ENCODE results near the gene UBL4A. TPM values are rescaled to one million over a fixed set of nuclear protein-coding genes. Genes with fewer than 3 reads are reported as not detected.
"Not testable (repeated sequence)": the region's sequence is repeated elsewhere in the genome, so short reads cannot be mapped to it uniquely, and the experiment has no call there.

The UBL4A gene
- total RNA-seq, 1 experiment from 2014 or later: 101 TPM

DNA sequence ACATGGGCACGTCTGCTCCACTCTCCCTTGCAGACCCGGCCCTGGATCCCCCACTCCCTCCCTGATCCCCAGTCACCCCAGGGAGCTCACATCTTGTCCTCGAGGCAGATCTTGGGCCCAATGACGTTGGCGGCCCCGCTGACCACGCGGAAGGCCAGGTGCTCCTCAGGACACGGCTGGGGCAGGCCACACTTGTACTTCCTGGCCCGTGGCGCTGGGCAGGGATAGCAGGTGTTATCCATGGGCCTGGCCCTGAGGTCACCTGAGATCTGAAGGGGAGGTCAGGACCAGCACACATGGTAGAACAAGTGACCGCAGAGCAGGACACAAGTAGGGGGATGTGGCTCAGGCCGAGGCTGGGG, 21.9 kb upstream of the UBL4A start:
- no peak for DNase-seq (ENCODE audit: low read depth)

DNA sequence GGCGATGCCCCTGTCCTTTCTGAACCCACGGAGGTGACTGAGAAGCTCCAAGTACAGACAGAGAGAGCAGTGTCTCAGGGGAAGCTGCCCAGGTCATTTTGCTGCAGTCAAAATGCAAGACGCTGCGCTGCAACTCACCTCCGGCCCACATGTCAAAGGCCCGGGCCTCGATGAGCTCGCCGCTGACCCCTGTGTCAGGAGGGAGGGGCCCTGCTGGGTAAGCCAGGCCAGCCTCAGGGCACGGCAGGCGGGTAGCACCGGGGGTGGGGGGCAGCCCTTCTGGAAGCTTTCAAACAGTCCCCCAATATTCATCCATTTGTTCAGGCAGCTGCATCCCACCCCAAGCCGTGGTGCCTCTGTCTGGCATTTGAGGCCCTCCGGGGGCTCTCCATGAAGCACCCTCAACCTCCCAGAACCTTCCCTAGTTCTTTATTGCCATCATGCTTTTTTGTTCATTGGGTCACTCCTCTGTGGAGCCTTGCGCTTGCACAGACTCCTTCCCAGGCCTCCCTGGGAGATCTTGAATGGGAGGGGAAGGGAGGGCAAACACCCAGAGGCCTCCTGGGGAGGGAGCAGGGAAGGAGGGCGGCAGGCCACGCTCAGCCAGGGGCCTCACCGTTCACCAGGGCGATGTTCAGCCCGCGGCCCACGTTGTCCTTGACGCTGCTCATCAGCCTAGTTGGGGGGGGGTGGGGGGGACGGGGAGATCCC, 21.4 kb upstream of the UBL4A start:
- no peak for DNase-seq (ENCODE audit: low read depth)

DNA sequence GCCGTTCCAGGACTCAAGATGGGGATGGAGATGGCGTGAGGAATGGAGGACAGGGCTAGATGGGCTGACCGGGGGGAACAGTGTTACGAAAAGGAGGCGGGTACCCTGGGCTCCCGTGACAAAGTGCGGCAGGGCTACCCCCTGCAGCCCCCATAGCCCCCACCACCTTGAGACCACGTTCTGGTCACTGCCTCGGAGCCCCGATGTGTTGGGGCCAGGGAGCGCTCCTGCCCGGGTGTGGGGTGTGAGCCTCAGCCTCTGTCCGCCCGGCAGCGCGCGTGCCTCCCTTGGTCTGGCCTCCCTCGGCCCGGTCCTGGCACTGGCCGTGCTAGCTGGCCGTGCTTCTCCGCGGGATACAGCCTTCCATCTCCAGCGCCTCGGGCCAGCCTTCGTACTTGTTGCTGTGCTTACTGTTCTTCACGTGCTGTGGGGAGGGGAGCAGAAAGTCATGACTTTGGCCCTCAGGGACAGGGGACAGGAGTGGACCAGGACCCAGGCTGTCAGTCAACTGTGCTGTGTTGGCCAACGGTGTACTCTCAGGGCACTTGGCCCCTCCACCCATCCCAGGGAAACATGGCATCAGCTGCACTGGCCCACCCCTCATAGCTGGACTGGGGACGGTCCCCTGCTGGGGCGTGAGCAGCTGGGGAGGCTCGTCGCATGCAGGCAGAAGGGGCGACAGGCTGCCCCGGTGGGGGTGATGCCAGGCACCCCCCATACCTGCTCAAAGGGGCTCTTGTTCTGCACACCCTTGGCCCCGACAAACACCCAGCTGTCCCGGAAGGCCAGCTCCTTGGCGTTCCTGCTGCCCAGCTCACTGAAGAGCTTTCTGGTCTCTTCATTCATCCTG, 20.3 kb upstream of the UBL4A start:
- DNase-seq (ENCODE audit: low read depth): no peak

DNA sequence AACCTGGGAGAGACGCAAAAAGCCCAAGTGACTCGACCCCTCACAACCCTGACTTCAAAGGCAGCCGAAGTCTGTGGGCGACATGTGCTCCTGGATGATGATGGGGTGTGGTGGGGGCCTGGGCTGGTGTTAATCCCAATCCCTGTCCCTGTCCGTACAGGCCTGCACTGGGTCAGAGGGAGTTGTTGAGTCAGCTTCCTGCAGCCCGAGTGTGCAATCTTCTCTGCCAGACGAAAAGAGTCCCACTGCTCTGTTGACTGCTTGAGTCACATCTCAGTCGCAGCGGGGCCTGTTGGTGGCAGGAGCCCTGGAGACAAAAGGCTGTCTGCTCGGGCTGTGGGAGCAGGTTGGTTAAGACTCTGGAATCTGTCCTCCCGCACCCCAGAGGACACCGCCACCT, 19.3 kb upstream of the UBL4A start:
- DNase-seq (ENCODE audit: low read depth): peak; percentile 75

DNA sequence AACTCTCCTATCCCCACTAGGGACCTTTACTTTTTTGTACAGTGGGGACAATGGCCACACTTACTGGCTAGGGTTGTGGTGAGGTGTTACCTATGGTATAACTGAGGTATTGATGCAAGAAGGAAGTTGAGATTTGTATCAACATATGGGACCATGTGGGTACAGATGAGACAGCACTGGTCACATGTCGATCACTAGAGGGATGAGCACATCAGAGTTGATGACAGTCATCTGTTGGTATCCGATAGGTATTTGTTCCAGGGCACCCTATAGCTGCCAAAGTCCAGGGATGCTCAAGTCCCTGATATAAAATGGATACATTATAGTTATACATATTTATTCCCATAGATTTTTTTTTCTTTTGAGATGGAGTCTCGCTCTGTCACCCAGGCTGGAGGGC, 16.6 kb upstream of the UBL4A start:
- DNase-seq (ENCODE audit: low read depth): no peak

DNA sequence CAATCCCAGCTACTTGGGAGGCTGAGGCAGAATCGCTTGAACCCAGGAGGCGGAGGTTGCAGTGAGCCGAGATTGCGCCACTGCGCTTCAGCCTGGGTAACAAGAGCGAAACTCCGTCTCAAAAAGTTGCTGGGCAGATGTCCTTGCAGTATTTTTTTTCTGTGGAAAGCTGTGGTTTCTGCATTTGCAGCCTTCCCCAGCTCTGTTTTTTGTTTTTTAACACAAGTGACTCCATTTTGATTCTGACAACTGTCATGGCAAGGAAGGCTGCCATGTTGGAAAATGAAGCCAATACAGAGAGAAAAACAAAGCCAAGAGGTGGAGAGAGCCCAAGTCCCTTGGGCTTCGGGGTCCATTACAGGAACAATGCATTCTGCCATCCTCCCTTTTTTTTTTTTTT, 15.7 kb upstream of the UBL4A start:
- DNase-seq (ENCODE audit: low read depth): no peak

DNA sequence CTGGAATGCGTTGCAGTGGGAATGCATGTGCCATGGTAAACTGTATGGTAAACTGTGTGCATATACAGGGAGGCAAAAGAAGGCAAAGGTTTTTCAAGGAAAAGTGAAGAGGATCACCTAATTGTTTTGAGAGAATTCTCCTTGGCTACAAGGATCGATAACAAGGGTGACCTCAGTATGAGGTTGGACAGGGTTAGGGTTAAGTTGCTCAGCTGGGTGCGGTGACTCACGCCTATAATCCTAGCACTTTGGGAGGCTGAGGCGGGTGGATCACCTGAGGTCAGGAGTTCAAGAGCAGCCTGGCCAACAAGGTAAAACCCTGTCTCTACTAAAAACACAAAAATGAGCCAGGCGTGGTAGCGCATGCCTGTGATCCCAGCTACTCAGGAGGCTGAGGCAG, 15.0 kb upstream of the UBL4A start:
- DNase-seq (ENCODE audit: low read depth): not testable (repeated sequence)

DNA sequence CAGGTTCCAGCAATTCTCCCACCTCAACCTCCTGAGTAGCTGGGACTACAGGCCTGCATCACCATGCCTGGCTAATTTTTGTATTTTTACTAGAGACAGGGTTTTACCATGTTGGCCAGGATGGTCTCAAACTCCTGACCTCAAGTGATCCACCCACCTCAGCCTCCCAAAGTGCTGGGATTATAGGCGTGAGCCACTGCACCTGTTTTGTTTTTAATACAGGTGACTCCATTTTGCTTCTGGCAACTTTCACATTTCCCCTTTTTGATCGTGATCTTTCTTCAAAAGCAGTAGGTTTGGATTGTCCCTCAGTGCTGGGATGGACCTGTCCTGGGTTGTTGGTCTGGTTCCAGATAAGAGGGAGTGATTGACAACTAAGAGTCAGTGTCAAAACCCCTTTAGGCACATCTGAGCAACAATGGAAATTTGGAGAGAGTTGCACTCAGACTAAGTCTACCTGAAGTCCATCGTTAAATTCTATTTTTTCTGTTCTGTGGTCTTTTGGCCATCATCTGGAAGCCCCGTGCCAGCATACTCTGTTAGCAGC, 10.2 kb upstream of the UBL4A start:
- DNase-seq (ENCODE audit: low read depth): not testable (repeated sequence)

DNA sequence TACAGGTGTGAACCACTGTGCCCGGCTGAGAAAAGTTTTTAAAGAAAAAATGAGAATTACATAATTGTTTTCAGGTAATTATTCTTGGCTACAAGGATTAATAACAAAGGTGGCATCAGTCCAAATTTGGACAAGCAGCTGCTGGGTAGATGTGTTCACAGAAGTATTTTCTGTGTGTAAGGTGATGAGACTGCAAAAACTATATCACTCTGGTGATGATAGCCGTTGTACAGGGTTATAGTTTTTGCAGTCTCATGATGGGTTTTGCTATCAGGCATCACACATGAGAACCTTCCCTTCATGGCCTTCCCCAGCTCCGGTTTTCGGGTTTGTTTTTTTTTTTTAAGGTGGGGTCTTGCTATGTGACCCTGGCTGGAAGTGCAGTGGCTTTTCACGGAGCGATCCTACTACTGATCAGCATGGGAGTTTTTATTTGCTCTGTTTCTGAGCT, 9.1 kb upstream of the UBL4A start:
- no peak for DNase-seq (ENCODE audit: low read depth)

DNA sequence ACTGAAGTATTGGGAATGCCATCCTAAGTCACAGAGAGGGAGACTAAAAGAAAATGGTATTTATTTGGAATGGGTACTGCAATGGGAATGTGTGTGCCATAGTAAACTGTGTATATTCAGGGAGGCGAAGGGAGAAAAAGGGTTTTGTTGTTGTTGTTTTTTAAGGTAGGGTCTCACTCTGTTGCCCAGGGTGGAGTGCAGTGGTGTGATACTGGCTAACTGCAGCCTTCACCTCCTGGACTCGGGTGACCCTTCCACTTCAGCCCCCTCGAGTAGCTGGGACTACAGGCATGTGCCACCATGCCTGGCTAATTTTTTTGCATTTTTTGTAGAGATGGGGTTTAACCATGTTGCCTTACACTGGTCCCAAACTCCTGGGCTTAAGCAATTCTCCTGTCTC, 8.3 kb upstream of the UBL4A start:
- no peak for DNase-seq (ENCODE audit: low read depth)

DNA sequence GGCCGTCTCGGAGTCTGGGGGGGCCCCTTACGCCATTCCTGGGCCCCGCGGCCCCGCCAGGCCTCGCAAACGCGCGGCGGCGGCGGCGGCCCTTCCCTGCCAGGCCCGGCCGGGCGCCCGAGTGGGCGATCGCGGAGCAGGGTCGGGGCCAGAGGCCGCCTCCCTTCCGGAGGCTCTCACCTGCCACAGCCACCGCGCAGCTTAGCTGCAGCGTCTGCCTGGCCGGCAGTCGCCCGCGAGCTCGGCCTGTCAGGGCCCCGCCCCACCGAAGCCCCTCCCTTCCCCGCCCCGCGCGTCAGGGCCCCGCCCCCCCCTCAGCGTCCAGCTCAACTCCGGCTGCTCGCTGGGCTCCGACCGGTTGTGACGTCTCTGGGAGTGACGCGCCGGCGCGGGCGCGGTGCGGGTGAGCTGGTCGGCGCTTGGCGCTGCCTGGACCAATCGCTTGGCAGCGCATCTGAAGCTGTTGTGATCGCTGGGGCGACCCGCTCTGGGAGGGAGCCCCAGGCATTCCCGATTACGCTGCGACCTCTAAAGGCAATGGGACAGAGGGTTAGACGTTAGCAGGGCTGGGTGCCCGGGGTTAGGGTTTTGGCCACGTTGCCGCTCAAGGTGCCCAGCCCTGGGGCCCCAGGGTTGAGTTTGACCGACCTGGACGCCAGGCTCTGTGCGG, 4.1 kb upstream of the UBL4A start, which contains the start of gene SLC10A3:
Gene SLC10A3, minus strand, starts transcription at position 216 of the 670 bp plus-strand sequence. CDS start 1,689 bp downstream, outside the sequence.
- peak; percentile 97 for DNase-seq (ENCODE audit: low read depth)

DNA sequence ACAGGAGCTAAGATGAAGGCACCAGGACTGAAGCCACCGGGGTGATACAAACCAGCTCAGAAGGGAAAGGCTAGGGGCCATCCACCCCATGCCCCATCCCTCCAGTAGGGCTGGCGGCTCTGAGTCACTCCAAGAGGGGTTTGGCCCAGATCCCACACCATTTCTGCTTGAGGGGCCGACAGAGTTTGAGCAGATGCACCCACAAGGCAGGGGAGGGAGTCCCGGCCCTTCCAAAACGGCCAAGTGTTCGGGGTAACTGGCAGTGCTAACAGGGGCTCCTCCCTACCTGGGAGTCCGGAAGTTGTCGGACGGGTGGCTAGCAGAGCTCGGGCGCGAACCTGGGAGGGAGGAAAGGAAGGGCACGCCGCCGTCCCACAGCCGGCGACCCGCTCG, 3.6 kb upstream of the UBL4A start:
- peak; percentile 81 for DNase-seq (ENCODE audit: low read depth)

DNA sequence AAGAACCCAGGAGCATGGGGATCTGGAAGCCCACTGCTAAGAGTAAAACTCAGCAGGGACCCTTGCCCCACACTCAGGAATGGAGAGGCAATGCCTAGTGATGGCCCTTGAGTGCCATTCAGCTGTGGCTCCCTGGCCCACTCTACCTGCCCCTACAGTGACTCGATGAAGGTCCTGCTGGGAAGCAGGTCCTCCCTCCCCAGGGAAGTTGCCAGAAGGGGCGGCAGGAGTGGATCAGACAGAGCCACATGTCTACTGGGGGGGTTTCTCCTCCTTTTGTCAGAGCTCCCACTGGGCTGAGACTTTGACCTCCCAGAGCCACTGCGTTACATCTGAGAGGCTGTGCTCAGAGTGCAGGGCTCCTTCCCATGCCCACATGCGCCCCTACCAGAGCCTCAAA, 2.8 kb upstream of the UBL4A start:
- no peak for DNase-seq (ENCODE audit: low read depth)

DNA sequence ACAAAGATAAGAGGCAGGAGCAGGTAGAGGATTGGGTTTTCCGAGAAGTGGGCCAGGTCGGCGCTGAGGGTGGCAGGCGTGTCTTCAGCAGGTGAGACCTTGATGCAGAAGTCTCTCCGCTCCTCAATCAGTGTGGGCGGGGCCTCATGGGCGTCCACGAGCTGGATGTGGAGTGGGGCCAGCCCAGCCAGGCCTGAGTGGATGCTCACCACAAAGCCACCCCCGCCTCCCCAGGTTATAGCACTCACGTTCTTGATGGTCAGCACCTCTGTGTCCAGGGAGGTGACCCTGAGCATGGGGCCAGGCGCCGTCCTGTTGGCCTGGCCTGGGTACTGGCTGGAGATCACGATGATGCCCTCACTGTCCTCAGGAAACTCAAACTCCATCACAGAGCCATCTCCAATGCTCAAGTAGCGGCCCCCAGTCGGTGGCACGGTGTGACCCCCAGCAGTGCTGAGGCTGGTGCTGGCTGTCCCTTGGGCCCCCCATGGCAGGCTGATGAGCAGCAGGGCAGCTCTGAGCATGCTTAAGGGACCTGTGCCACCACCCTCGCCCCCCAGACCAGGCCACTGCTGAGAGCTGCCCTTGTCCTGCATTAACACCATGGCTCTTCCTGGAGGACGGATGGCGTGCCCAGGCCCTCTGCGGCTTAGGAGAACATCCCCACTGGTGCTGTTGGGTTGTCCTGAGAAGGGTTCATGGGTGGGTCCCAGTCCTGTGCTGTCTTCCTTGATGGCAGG, 2.1 kb upstream of the UBL4A start:
- DNase-seq (ENCODE audit: low read depth): no peak

DNA sequence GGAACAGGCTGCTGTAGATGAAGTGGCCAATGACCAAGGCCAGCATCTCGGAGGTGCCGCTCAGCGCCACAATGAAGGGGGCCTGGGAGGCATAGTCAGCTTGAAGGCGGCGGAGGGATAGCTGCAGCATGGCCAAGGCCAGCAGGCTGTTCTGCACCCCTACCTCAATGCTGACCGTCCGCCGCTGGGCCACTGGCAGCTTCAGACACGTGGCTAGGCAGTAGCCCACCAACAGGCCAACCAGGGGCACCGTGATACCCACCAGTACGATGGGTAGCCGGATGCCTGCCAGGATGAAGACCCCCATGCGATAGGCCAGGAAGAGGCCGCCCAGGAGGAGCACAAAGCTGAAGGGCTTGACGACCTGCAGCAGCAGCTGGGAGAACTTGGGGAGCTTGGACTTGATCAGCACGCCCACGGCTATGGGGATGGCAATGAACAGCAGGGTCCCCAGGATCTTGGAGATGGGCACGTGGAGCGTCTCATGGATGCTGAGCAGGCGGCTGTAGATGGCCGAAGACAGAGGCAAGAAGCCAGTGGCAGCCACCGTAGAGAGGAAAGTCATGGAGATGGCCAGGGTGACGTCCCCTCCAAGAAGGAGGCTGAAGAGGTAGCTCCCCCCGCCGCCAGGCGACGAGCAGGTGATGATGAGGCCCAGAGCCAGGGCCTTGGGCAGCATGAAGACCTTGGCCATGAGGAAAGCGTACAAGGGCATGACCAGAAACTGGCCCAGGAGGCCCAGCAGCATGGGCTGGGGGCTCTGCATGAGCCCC, 1.3 kb upstream of the UBL4A start:
- DNase-seq (ENCODE audit: low read depth): no peak

DNA sequence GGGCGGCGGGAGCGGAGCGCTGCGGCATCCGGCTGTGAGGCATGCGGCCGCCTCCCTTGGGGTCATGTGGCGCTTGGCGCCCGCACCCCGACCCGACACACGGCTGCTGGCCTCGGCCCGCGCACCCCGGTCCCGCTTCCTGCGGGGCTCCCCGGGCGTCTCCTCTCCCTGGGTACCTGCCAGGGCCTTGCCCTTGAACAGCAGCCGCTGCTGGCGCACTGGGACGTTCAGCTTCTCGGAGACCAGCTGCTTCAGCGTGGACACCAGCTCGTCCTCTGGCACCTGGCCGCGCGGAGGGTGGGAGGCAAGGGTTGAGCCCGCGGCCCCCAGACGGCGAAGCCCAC, 391 bp downstream of the UBL4A start:
- DNase-seq (ENCODE audit: low read depth): peak; percentile 41

DNA sequence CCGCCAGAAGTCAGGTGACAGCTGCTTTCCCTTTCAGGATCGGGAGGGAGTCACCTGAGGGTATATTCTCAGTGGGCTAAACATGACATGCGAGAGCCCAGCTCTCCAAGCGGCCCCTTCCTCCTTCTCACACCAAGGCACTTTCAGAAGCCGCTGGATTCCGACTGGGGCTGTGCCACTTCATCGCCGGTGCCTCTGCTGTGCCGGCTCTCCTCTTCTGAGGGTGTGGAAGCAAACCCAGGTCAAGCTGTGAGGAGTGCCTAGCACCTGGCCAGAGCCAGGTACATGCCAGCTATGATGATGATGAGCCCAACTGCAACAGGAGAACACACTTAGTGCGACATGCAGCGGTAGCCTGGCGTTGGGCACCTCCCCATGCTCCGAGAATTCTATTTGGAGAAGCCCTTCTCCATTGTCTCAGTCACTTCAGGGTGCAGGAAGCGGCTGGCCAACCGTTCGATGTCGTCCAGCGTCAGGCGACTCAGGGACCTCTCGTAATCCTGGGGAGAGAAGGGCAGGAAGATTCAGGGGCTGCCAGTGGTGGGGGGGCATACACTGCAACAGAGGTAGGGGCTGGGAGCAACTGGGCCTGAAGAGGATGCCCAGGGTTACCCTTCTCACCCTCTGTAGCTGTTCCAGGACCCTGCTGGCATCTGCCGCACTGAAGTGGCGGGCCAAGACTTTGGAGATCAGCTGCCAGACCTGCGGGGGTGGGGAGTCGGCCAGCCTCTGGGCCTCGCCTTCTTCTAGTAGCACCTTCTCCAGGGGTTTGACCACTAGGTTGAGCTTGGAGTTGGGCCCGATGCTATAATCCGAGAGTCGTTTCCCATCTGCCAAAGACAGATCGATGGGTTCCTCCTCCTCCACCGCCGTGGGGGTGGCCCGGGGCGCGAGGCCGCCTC, 1.0 kb downstream of the UBL4A start:
- no peak for DNase-seq (ENCODE audit: low read depth)

DNA sequence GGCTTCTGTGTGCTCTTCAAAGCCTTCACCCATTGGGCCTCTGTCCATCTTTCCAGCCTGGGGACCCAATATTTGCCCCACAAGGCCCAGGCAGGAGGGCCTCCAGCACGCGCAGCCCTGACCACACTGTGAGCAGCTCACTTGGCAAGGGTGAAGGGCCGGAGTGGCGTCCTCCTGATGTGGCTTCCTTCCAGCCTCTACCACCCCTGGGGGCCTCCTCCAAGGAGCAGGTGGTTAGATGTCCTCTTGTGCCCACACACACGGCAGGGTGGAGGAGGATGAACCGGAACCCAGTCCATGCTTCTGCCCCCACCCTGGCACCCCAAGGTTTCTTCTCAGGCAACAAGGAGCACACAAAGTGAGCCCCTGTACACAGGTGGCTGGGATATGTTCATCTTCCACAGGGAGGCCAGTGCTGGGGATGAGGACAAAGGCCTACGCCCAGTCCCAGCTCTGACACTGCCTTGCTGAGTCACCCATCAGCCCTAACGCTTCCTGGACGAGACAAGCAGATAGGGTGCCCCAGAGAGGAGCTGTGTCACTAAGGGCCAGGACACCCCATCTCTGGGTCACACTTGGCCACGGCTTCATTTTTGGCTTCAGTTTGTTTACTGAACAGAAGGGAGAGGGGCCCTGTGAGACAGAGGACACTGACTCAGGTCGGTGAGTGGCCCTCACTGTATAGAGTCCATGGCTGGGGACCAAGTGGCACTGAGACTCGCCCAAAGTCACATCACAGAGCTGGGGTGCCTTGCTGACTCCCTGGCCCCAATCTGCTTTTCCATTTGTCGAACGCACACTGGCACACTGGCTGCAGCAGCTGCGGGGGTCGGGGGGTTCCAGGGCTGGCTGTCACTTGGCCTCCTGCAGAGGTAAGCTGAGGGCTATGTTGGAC, 1.9 kb downstream of the UBL4A start:
- DNase-seq (ENCODE audit: low read depth): peak; percentile 41

DNA sequence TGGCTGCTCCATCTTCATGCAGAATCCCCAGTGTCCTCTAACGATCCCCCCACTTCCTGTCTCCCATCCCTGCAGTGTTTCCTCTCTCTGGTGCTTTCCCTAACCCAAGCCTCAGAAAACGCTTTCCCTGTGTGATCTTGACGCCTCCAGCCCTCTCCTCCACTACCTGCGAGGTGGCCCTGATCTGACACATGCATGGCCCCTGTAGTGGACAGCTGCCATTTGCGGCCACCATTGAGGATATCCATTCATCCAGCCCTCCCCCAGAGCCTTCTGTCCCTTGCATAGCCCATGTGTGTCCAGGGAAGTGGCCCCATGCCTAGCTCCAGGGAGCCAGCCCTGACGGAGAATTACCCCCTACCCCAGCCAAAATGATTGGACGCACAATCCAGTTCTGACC, 3.1 kb downstream of the UBL4A start:
- DNase-seq (ENCODE audit: low read depth): no peak

All from M059J (cell line).